OCI-M1 (cell line): Measurements from ENCODE around the gene SLC45A2.

Source experiments
- DNase-seq: peaks from one replicate; lab custom pipeline; 2025; lab: John Stamatoyannopoulos, UW

Gene SLC45A2

DNA sequence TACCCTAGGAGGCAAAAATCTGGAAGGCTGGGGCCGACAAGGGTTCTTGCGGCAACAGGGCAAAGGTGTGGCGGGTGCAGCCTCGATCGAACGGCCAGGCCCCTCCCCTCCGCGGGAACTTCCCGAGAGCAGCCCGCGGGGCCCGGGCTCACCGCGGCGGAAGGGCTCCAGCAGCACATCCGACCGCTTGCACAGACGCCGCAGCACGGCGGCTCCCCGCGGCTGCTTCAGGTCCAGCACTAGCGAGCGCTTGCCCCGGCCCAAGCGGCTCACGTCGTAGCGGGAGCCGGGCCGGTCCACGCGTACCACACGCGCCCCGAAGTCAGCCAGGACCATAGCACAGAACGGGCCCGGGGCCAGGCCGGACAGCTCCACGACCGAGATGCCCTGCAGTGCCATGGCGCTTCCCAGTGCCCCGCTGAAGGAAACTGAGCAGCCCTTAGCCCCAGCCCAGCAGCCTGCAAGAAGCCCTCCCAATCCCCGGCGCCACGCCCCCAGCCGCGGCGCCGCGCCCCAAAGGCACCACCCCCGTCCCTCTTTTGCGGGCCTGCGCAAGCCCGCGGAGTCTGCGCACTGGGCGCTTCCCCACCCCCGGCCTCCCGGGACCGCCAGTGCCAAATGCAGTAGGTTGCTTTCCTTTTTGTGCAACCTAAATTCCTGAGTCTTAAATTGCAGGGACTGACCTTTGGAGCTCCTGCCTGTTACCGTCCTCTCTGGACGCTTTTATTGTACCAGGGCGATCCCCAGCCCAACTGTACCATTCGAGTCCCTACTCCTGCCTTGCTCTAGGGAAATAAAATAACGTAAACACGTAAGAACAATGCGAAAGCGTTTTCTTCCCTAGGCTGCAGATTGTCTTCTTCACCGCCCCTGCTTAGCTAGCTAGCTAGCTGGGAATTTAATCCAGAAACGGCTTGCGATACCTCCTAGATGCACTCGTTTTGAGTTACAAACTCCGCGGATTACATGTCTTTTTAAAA, 23.4 kb upstream of the SLC45A2 start, which contains the start of gene AMACR:
Gene AMACR (minus strand): TSS at position 430 of the 980 bp plus-strand sequence. CDS start 31 bp downstream, at position 399.
- DNase-seq, result peak; percentile 95

DNA sequence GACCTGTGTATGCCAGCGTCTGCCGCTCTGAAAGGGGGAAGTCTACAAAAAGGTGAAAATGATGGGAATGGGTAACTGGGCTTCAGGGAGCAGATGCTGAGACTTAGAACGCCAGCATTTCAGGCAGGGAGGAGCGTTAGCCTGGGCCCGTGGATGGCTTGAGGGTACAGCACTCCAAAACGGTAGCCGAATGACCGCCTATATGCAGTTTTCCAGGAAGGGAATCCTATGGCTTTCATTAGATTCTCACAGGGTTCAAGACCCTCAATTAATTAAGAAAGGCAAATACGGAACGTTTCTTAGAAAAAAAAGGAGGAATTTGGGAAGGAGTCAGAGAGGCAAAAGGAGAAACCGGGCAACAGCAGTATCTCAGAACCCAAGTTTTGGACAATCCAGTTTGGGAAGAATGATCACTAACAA, 22.7 kb upstream of the SLC45A2 start:
- DNase-seq, result no peak

DNA sequence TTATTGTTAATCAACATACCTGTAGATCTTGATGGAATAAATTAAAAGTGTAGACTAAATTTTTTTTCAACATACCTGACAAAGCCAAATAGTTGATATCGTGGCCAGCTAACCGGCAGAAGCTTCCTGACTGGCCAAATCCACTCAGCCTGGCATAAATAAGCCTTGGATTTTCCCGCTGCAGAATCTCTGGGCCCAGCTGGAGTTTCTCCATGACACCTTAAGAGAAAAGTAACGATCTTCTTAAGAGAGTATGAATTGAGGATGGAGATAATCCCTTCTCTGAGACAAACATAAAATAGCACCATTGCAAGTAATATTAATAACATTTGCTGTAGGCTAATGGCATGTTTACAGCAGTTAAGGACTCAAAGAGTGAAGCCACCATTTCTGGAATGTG, 21.2 kb upstream of the SLC45A2 start:
- DNase-seq, result no peak

DNA sequence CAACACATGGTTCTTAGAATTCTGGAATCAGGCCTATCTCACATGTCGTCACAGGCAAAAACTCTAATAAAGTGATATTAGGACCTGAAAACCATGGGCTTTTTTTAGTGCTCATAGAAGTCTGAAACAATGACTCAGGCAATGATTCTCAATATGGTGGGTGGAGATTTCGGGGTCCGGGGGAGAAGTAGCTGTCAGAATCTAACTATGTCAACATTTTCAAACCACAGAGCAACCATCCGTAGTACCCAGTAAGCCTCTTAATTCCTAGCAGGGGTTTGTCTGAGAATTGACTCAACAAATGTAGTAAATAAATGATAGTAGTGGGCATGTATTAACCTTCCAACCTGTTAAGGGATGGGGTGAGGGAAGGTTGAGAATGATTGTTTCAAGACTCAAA, 20.7 kb upstream of the SLC45A2 start:
- DNase-seq, result no peak

DNA sequence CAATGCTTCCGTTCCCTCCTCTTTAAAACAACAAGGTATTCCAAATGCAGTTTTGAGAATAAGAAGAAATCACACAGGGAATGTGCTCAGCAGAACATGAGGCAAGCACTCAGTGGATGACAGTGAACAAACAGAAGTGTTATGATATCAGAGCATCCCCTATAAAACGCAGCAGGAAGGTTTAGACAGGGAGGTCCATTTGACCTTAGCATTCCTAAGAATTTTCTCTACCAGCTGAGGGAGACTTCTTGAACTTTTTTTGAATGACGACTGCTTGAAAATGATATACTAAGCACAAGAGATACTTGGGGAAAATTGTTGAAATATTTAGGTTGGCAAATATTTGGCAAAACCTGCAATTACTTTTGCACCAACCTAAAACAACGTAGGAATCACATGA, 19.4 kb upstream of the SLC45A2 start:
- no peak for DNase-seq

DNA sequence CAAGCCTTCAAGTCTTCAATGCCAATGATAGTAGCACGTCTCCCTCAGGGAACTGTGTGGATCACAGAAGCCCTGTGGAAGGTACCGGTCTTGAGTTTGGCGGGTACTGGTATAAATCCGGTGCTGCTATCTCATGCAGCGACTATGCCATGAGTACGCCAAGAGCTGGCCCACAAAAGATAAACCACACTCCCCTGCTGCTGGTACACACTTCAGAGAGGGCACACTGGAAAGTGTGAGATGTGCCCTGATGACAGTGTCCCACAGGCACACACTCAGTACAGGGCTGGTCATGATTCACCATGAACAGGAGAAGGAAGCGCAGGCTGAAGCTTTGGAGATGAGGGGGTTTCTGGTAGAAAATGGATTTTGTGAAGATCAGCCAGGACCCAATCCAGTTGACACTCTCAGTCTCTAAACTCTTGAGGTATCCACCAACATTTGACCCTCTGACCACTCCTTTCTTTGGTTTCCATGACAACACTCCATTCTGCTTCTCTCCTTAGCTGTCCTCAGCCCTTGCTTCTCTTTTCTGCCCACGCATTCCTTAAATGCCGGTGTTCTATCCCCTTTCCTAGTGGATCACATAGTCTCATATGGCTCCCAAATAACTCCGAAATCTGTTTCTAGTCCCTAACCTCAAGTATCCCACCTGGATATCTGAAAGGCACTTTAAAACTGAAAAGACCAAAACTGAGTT, 18.3 kb upstream of the SLC45A2 start:
- DNase-seq, result no peak

DNA sequence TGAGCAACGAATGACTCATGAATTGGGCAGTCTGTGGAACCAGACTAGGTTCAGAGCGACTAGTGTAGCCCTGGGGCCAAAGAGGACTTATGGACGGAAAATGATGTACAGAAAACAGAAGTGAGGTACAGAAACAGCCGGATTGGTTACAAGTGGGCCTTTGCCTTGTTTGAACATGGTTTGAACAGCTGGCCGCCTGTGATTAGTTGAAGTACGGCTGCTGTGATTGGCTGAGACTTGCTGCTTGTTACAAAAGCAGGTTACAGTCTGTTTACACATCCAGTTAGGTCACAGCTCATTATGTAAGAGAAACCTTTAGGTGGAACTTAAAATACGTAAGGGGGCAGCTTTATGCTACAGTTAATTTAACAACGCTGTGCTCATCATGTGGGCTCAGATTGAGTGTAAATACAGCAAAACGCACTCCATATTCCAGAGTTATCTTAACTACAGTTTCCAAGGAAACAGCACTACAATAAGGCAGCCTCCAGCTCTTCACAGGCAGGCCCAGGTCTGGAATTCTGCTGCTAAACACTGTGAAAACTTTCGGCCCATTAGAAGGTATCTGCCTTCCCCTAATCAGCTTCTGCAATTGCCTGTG, 16.8 kb upstream of the SLC45A2 start:
- no peak for DNase-seq

DNA sequence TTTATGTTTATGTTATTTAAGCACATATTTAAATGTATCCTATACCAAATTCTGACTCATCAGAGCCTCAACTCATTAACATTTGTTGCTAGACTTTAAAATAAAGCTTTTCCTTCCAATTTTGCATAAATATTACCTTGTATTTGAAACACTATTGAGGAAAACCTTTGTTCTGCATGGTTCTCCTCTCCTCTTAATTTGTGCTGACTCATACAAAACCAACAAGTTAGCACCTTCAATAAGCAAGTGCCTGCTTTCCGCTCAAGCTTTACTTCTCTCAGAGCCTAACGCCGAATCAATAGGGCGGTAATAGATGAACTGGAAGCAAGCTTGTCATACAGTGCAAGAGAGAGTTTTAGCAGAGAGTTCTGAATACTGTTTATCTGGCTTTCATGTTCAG, 15.5 kb upstream of the SLC45A2 start:
- no peak for DNase-seq

DNA sequence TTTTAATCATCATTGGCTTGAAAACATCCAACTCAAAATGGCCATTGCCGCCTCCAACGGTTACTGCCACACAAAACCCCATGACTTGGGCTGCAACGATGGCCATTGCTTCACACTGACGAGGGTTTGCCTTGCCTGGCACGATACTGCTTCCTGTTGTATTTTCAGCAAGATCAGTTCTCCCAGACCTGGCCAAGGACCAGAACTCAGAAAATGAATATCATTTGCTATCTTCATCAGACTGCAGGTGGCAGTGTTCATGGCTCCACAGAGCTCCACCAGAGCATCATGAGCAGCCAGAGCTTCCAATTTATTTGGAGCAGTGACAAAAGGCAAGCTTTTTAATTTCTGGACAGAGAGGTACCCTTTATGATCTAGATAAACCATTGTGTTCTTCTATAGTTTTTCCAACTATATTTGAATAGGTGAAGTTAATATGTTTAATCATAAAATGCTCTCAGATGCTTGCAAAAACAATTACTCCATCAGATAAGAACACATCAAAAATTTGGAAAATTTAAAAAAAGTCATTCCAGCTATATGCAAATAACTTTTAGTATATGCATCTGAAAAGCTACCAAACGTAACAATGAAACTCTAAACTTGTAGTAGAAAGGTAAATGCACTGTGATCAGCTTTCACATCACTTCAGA, 13.0 kb upstream of the SLC45A2 start:
- DNase-seq, result peak; percentile 75

DNA sequence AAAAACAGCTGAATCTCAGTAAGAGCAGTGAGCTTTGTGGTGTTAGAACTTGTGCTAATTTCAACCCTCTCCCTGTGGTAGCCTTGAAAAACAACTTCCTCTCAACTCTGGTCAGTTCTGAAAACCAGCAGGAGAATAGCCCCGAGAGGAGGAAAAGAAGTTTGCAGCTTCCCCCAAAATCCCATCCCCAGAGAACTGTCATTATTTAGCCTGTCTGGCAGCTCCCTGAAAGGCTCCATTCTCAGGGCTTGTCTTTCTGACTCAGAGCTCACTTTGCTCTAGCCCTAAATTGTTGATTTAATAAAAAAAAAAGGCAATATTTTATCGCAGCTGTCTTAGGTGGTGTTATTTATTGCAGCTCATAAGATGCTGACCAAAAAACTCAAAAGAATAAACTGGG, 11.4 kb upstream of the SLC45A2 start:
- DNase-seq, result no peak

DNA sequence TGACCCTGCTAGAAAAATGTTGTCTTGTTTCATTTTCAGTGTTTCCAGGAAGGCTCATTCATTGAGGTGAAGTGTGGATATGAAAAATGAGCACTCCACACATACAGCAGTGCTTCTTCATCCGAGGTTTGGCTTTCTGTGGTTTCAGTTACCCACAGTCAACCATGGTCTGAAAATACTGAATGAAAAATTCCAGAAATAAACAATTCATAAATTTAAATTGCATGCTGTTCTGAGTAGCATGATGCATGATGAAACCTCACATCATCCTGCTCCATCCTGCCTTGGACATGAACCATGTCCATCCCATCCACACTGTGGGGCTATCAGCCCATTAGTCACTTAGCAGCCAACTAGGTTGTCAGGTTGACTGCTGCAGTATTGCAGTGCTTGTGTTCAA, 10.4 kb upstream of the SLC45A2 start:
- peak; percentile 59 for DNase-seq

DNA sequence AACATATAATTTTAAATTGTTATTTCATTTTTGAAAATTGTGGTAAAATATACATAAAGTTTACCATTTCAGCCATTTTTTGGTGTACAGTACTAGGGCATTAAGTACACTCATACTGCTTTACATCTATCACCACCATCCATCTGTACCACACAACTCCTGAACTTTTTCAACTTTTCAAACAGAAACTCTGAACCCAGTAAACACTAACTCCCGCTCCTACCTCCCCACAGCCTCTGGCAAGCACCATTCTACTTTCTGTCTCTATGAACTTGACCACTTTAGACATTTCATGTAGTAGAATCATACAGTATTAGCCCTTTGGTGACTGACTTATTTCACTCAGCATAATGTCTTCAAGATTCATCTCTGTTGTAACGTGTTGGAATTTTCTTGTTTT, 8.4 kb upstream of the SLC45A2 start:
- no peak for DNase-seq

DNA sequence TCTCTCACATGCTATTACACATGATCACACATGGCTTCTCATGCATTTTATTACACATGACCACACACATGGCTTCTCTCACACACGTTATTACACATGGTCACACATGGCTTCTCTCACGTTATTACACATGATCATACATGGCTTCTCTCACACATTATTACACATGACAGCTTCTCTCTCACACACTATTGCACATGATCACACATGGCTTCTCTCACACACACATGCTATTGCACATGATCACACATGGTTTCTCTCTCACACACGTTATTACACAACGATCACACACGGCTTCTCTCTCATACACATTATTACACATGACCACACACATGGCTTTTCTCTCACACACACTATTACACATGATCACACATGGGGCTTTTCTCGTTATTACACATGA, 954 bp upstream of the SLC45A2 start:
- no peak for DNase-seq

DNA sequence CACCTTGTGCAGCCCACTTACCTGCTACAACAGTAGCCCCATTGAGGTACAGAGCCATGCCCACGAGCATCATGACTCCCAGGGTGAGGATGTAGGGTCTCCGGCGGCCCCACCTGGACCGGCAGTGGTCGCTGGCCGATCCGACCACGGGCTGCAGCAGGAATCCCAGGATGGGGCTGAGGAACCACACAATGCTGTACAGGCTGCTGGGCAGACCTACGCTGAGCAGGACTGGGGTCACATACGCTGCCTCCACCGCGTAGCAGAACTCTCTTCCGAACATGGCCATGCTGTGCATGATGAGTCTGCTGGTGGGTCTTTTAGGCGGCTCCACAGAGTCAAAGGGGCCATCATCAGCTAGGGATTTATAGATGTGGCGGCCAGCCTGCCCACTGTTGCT, 315 bp downstream of the SLC45A2 start:
- no peak for DNase-seq

DNA sequence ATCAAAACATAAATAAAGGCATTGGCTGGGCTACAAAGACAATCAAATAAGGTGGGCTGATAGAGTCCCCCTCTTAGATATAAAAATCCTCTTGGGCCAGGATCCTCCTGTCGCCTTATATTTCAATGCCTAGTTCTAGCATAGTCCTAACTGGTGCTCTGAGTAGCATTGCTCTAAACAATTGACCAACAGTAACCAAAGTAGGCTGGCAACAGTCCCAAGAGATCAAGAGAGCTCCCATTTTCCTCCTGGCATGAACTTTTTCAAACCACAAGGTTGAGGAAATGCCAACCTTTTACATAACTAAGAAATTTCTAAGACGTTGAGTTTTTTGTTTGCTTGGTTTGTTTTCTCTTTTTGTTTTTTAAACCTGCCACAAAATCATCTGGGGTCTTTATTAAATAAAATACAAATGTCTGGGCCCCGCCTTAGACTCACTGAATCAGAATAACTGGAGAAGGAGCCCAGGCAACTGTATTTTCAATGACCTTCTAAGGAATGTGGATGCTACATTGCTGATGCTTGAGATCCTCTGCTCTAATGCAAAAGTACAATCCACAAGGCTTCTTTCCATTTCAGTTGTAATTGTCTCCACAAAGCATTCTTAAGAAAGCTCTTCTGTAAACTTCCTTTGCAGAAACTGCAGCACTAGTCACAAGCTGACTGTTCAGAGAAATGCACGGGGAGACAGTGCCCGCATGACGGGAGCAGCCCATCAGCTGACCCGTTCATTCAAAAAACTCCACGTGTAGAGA, 2.9 kb downstream of the SLC45A2 start:
- DNase-seq, result no peak

DNA sequence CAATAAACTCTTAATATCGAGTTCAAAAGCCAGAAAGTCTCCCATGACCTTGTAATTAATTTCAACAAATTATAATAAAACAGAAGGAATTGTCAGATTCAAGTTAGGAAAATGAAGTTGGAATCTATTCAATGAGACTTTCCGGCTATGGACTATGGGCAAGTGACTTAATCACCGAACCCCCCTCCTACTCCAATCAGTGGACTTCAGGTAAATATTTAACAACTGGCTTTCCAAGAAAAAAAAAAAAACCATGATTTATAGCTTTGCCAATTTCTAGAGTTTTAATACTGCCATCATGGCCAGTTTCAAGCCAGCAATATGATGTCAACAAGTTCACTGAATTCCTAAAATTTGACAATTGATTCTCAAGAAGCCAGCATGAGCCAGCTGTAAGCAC, 4.5 kb downstream of the SLC45A2 start:
- DNase-seq, result no peak

DNA sequence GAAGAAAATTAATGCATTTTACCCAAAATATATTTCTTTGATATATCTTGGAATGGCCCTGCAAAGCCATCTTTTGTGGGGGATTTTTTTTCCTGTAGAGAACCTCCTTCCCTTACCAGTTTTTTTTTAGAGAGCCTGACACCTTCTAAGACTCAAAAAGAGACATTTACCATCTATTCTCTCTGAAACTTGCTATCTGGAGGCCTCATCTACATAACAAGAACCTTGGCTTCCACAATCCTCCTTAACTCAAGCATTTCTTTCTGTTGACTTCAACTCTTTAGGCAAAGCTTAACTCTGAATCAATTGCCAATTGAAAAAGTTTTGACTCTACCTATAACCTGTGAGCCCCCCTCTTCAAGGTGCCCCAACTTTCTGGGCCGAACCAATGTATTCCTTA, 6.2 kb downstream of the SLC45A2 start:
- DNase-seq, result no peak

DNA sequence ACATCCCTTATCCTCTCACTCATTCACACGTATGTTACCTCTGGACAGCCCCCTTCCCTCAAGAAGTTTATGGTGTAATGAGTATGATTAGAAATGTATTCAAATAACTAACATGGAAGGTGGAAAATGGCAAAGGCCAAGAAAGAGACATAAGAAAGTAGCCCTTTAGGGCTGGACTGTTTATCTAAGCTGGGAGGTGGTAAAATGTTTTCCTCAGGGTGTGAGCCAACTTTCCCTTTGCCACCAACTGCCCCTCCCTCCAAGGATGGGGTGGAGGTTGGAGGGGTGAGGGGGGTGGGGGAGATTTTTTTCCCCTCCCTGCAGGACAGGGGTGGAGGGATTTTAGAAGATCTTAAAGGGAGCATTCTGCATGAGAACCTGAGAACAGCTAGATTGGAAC, 8.2 kb downstream of the SLC45A2 start:
- DNase-seq, result no peak

DNA sequence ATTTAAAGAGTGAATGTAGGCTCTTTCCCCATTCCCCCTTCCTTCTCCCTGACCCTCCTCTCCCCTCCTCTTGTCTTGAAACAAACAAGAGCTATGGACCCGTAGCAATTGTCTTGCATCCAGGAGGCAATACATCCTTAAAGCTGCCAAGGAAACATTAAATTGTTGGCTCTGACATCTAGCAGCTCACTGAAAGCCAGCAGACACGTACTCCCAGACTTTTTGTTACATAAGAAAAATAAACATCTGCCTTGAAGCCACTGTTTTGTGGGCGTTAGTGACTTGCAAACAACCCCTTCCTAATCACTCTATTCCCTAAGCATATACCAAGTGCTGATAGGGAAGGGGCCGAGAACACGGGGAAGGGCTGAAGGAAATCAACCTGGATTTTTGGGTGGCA, 8.6 kb downstream of the SLC45A2 start:
- no peak for DNase-seq

DNA sequence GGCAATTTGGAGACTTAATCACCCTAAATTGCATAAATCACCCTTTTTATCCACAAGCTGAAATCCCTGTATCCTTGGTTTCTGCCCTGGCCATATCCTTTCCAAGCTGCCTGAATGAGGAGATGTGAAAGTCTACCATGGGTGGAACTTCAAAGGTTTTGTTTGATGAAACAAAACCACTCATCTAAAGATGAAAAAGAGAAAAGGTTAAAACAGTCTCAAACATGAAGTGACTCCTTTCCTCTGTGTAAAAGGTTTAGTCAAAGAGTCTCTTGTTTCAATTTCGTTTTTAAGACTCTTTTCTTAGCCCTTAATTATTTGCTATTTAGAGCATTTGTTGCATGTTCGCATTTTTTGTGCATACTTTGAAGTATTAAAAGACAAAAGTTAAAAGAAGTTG, 11.2 kb downstream of the SLC45A2 start:
- no peak for DNase-seq
